SJCRH30 (cell line): ENCODE data around the gene ERO1B. TPM values are rescaled to one million over a fixed set of nuclear protein-coding genes. Genes with fewer than 3 reads are reported as not detected.

Source experiments
- DNase-seq, 2 experiments: peaks; one replicate each; pipeline ENCODE4 v3.0.0-alpha.2; 2015 to 2020
- H3K27ac ChIP-seq: fragments of 250-450 bp; sonication (Bioruptor Pico); 2 replicates; pipeline ENCODE4 v1.5.1; 2020; ENCODE audit warnings: mild to moderate bottlenecking, moderate library complexity
- H3K27me3 ChIP-seq: fragments of 250-450 bp; sonication (Bioruptor Pico); 2 replicates; pipeline ENCODE4 v1.5.1; 2020; ENCODE audit warnings: mild to moderate bottlenecking, moderate library complexity
- H3K36me3 ChIP-seq: fragments of 250-450 bp; sonication (Bioruptor Pico); 2 replicates; pipeline ENCODE4 v1.5.1; 2020; ENCODE audit warnings: mild to moderate bottlenecking, moderate library complexity
- H3K4me1 ChIP-seq: fragments of 250-450 bp; sonication (Bioruptor Pico); 2 replicates; pipeline ENCODE4 v1.5.1; 2020; ENCODE audit warnings: mild to moderate bottlenecking, moderate library complexity
- H3K4me3 ChIP-seq: fragments of 250-450 bp; sonication (Bioruptor Pico); 2 replicates; pipeline ENCODE4 v1.5.1; 2020; ENCODE audit warnings: mild to moderate bottlenecking, moderate library complexity
- H3K9me3 ChIP-seq: fragments of 250-450 bp; sonication (Bioruptor Pico); replicated peaks from 2 replicates; pipeline ENCODE4 v1.5.1; 2020; ENCODE audit warnings: mild to moderate bottlenecking, moderate library complexity
- total RNA-seq: library from RNA; depleted of rRNA; stranded (reverse); fragments of >200 nt; shearing (Covaris generic); gene quantifications from 2 replicates; pipeline ENCODE4 v1.2.3, GENCODE V29; 2014

ERO1B gene
- total RNA-seq, 1 experiment from 2014 or later = 3.6 TPM

DNA sequence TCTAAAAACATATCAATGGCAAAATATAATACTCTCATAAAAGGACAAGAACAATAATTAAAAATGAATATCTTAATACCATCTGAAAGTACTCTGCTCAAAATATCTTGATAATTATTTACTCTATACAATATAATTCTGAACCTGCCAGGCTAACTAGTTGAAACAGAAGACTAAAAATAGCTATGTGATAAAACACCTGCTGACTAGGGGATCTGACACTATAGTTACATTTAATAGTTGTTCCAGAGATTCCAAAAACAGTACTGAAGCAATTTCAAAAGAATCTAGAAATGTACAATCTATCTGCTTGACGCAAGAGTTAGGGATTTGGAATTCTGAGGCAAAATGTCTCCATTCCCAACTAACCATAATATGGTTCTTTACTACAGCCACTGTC, 30.2 kb downstream of the ERO1B start:
- DNase-seq = no peak
- no peaks in the 10 kb centered on the region for H3K4me1 ChIP-seq
- H3K27ac ChIP-seq = no peak overlapping the region
- no peaks in the 10 kb centered on the region for H3K27me3 ChIP-seq
- H3K4me3 ChIP-seq = no peak overlapping the region
- H3K36me3 ChIP-seq = no peaks in the 10 kb centered on the region
- H3K9me3 ChIP-seq = no peaks in the 10 kb centered on the region

DNA sequence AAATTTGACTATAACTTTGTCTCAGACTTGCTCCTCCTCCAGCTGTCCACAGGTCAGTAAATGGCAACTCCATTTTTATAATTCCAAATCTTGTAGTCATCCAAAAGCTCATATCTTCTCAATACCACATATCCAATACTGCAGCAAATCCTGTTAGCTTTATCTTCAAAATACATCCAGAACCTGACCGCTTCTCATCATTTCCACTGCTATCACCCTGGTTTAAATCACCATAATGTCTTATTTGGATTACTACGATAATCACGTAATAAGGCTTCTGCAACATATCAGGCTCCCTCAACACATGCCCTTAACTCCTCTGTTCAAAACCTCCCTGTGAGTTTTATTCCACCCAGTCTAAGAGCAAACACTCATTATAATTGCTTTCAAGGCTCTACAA, 34.5 kb downstream of the ERO1B start:
- Histone ChIP-seq H3K9me3 (no peaks in the 10 kb centered on the region), H3K4me3 (no peak overlapping the region), H3K27me3 (no peaks in the 10 kb centered on the region), H3K4me1 (no peaks in the 10 kb centered on the region), H3K27ac (no peak overlapping the region), H3K36me3 (no peaks in the 10 kb centered on the region)
- no peak for DNase-seq

DNA sequence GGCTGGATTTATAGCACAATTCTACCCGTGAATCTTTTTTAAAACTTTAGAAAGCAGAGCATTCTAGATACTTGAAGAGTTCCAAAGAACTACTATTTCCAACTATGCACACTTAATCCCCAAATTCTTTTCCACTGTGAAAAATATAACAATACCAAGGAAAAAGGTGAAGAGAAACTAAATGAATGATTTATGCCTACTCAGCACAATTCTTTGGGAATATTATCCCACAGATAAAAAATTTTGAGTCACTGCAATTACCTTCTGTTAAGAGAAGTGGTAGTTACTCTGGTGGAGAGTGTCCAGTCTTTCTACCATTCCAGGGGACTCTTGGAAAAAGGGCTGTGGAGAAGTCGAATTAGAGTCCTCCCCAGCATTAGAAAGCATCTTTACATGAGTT, 39.2 kb downstream of the ERO1B start:
- Histone ChIP-seq H3K4me1 (no peaks in the 10 kb centered on the region), H3K4me3 (no peak overlapping the region), H3K27ac (no peak overlapping the region), H3K27me3 (no peaks in the 10 kb centered on the region), H3K9me3 (no peaks in the 10 kb centered on the region), H3K36me3 (no peaks in the 10 kb centered on the region)
- no peak for DNase-seq

DNA sequence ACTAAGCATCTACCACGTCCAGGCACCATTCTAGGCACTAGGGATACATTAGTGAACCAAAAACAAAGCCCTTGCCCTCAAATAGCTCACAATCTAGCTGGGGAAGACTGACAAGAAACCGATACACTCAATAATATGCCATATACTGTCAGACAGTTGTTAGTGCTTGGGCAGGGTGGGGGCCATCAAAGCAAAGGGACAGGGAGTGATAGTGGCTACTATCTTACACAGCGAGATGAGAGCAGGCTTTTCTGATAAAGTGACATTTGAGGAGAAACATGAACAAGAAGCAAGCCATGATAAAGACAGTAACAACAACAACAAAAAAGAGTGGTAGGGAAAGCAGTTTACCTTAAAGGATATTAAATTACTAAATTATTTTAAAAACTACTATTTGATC, 41.1 kb downstream of the ERO1B start:
- Histone ChIP-seq H3K4me1 (no peaks in the 10 kb centered on the region), H3K27me3 (no peaks in the 10 kb centered on the region), H3K9me3 (no peaks in the 10 kb centered on the region), H3K36me3 (no peaks in the 10 kb centered on the region), H3K27ac (no peak overlapping the region), H3K4me3 (no peak overlapping the region)
- no peak for DNase-seq

DNA sequence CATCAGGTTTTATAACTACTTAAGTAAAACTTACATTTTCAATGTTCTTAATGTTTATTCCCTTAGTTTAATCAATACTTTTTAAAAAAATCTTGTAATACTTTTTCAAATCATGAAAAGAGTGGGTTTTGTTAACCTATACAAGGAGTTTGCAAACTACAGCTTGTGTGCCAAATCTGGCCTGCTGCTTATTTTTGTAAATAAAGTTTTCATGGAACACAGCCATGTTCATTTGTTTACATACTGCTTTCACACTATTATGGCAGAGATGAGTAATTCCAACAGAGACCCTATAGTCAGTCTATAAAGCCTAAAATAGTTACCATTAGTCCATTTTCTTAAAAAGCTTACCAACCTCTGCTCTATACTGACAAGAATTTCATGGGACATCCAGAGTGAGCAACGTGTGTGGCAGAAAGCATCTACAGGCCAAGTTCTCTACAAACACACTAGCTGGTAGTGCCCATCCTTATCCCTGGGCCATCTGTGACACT, 42.6 kb downstream of the ERO1B start:
- Histone ChIP-seq H3K4me3 (no peak overlapping the region), H3K36me3 (no peaks in the 10 kb centered on the region), H3K9me3 (no peaks in the 10 kb centered on the region), H3K27ac (no peak overlapping the region), H3K4me1 (no peaks in the 10 kb centered on the region), H3K27me3 (no peaks in the 10 kb centered on the region)
- no peak for DNase-seq

DNA sequence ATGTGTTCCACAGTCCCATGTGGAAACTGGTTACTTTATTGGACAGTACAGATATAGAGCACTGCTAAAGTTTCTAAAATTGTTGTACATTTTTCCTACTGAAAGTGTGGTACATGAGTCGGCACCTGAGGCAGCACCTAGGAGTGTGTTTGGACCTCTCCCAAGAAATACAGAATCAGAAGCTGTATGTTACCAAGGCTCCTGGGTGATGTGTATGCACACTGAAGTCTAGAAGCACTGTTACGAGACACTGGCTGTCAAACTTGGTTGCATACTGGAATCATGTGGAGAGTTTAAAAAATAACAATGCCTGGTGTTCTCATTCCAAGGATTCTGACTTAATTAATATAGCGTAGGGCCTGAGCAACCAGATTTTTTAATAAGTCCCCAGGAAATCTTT, 46.6 kb downstream of the ERO1B start:
- no peaks in the 10 kb centered on the region for H3K9me3 ChIP-seq
- no peak overlapping the region for H3K4me3 ChIP-seq

DNA sequence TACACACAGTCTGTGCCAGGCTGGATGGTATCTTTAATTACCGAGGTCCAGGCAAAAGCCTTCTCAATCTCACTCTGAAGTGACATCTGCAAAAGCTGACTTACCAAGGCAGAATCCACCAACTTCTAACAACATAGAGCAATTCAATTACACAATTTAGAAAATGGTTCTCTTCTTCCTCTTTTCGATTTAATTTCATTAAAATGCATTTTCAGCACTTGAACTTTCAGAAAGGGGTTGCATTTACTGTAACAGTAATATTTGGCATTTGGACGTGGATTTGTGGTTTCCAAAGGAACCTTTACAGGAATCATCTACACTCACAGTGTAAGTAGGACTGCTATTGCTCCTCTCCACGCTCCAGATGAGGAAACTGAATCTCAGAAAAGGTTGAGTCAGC, 53.3 kb downstream of the ERO1B start:
- Histone ChIP-seq H3K4me1 (no peaks in the 10 kb centered on the region), H3K9me3 (no peaks in the 10 kb centered on the region), H3K4me3 (no peak overlapping the region), H3K27ac (no peak overlapping the region), H3K27me3 (no peaks in the 10 kb centered on the region), H3K36me3 (no peaks in the 10 kb centered on the region)
- no peak for DNase-seq

More for the DNA sequence above, 46.6 kb downstream of the ERO1B start:
- H3K36me3 ChIP-seq = no peaks in the 10 kb centered on the region
- no peak for DNase-seq
- H3K27ac ChIP-seq = no peak overlapping the region
- no peaks in the 10 kb centered on the region for H3K4me1 ChIP-seq
- no peaks in the 10 kb centered on the region for H3K27me3 ChIP-seq

DNA sequence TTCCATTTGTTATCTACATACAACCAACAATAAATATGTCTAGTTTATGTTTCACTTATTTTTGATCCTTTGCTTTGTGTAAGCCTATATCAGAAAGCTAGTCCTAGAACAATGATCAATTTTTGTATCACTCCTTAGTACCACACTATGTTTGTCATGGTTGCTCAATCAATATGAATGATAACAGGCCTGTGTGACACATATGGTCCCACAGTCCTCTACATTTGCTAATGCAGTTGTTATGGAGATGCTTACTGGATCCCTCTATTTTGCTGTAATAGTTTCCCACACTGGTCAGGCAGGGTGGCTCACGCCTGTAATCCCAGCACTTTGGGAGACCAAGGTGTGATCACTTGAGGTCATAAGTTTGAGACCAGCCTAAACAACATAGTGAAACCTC, 59.1 kb downstream of the ERO1B start:
- Histone ChIP-seq H3K27me3 (no peaks in the 10 kb centered on the region), H3K9me3 (no peaks in the 10 kb centered on the region), H3K4me3 (no peak overlapping the region), H3K36me3 (no peaks in the 10 kb centered on the region), H3K4me1 (no peaks in the 10 kb centered on the region), H3K27ac (no peak overlapping the region)
- no peak for DNase-seq

DNA sequence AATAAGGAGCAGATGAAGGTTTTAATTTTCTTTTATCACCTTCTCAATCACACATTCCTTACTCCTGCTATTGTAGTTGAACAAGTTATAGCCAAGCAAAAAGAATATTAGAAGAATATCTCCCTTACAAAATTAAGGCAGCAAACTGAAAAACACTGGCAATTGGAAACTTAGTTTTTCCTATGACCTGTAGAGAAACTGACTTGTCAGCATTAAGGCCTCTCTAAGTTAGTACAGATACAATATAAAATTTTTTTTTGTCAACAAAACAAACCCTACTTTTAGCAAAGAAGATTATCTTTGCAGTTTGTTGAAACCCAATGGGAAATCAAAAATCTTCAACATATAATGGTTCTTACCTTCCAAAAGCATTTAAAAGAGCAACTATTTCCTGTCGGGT, 61.3 kb downstream of the ERO1B start:
- H3K9me3 ChIP-seq = no peaks in the 10 kb centered on the region
- no peaks in the 10 kb centered on the region for H3K36me3 ChIP-seq
- H3K4me3 ChIP-seq = no peak overlapping the region
- no peaks in the 10 kb centered on the region for H3K27me3 ChIP-seq
- H3K27ac ChIP-seq = no peak overlapping the region
- no peak for DNase-seq
- H3K4me1 ChIP-seq = no peaks in the 10 kb centered on the region

DNA sequence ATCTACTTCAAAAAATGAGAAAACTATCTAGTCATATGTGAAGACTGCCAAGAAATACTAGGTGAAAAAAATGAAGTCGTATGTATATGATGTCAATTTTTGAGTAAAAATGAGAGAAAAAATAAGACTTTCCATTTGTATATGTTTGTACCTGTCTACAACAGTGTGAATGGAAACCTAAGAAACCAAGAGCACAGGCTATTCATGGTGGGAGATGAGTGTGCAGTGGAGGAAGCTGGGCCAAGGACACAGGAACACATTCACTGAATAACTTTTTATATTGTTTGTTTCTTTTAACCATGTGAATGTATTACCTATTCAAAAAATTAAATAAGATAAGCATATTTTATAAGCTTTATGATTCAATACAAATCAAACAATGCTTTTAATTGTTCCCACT, 67.0 kb downstream of the ERO1B start:
- Histone ChIP-seq H3K27me3 (no peaks in the 10 kb centered on the region), H3K27ac (no peak overlapping the region), H3K4me3 (no peak overlapping the region), H3K36me3 (no peaks in the 10 kb centered on the region), H3K9me3 (no peaks in the 10 kb centered on the region), H3K4me1 (no peaks in the 10 kb centered on the region)
- DNase-seq = no peak

DNA sequence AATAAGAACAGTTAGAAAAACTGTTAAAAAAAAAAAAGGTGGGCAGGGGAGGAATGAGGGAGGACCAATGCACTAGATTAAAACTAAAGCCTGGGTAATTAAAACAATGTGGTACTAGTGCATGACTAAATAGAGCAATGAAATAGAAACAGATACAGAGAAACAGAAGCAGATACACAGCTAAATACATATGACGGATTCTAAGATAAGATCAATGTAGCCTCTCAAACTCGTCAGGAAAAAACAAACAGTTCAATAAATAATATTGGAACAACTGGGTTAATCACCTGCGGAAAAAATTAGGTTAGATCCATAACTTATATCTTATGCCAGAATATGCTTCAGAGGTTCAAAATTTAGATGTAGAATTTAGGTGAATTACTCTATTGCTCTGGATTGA, 68.2 kb downstream of the ERO1B start:
- H3K4me1 ChIP-seq = no peaks in the 10 kb centered on the region
- no peaks in the 10 kb centered on the region for H3K9me3 ChIP-seq
- no peaks in the 10 kb centered on the region for H3K36me3 ChIP-seq
- no peak overlapping the region for H3K27ac ChIP-seq
- H3K27me3 ChIP-seq = no peaks in the 10 kb centered on the region
- DNase-seq = no peak
- no peak overlapping the region for H3K4me3 ChIP-seq

DNA sequence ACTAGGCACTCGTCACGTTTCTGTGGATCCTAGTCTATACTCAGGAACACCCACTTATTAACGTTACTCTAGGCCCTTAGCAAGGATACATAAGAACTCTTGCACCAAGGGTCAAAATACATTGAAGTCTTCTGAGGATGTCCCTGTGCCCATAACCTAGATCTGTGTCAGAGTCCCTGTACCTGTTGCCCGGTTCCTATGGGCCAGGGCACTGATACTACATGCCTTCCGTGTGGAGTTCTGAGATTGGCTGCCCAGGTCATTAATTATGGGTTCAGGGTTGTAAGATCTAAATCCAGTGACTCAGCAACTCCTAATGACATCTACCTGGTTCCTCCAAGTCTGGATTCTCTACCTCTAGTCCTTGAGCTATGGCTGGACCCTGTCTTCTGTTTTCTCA, 69.9 kb downstream of the ERO1B start:
- Histone ChIP-seq H3K4me1 (no peaks in the 10 kb centered on the region), H3K4me3 (no peak overlapping the region), H3K9me3 (no peaks in the 10 kb centered on the region), H3K36me3 (no peaks in the 10 kb centered on the region), H3K27me3 (no peaks in the 10 kb centered on the region), H3K27ac (no peak overlapping the region)
- no peak for DNase-seq

DNA sequence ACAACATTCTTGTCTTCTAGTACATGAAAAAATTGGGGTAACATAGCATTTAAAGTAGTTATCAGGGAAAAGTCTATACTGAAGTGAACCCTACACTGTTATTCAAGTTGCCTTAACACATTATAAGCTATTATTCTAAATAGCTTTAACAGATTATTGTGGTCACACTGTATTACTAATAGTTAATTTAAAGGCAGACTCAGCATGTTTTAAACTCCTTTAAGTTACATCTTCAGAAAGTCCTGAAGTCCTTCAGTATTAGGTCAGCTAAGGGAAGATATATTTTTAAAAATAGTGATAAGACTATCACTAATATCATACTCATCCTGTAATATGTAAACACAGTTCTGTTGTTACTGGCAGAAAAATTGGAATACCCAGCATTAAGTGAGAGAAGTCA, 72.0 kb downstream of the ERO1B start:
- Histone ChIP-seq H3K9me3 (no peaks in the 10 kb centered on the region), H3K27ac (no peak overlapping the region), H3K27me3 (no peaks in the 10 kb centered on the region), H3K4me1 (no peaks in the 10 kb centered on the region), H3K36me3 (no peaks in the 10 kb centered on the region; the same call in 1 of the 2 replicates), H3K4me3 (no peak overlapping the region)
- DNase-seq = no peak

DNA sequence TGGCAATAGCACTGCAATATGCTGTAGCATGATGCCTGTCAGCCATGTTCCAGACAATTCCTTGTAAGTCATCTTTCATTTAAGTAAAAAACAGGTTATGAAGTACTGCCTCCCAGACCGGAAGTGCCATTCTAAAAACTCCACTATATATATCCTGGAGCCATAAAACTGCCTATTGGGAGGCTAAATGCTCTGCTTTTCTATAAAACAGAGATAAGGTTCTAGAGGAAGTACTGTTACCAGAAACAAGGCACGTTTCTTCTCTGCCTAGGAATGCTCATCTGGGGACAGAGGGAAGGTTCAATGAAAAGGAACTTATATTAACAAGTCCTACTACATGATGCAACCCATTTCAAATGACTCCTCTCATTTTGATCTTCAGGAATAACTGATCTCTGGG, 72.6 kb downstream of the ERO1B start:
- Histone ChIP-seq H3K4me1 (no peaks in the 10 kb centered on the region), H3K36me3 (no peaks in the 10 kb centered on the region; the same call in 1 of the 2 replicates), H3K27me3 (no peaks in the 10 kb centered on the region), H3K4me3 (no peak overlapping the region), H3K9me3 (no peaks in the 10 kb centered on the region), H3K27ac (no peak overlapping the region)
- DNase-seq = no peak

DNA sequence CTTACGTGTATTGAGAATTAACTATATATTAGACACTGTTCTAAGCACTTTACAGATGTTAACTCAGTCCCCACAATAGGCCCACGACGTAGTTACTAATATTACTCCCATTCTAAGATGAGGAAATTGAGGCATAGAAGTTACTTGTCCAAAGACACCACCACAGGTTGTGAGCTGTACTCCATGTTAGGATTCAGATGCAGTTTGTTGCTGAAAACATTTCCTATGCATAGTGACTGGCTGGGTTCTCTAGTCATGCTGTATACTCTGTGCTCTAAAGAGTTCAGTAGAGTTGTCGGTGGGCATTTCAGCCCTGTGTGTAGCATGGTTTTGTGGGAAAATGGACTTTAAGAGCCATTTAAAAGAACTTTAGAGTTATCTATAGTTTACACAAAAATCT, 74.2 kb downstream of the ERO1B start:
- H3K9me3 ChIP-seq = no peaks in the 10 kb centered on the region
- no peaks in the 10 kb centered on the region for H3K27me3 ChIP-seq
- no peak overlapping the region for H3K27ac ChIP-seq
- no peak overlapping the region for H3K4me3 ChIP-seq
- DNase-seq = no peak
- H3K4me1 ChIP-seq = no peaks in the 10 kb centered on the region
- no peaks in the 10 kb centered on the region; the same call in 1 of the 2 replicates for H3K36me3 ChIP-seq

DNA sequence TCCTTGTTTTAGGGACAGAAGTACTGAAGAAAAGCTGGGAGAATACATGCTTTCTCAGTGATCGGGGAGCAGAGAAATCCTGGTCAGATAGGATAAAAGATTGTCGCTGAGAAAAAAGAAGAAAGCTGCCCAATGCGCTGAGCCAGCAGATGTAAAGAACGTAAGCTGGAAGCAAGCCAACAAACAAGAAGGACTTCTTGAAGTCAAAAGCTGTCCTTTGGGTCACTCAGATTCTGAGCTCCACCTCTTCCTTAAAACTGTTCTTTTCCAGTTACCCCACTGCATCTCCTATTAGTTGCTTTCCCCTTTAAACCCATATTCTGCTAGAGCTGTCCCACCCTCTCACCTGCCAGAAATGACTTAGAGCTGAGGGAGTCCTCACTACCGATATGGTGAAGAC, 74.6 kb downstream of the ERO1B start:
- H3K27ac ChIP-seq = no peak overlapping the region
- H3K4me1 ChIP-seq = no peaks in the 10 kb centered on the region
- no peak for DNase-seq
- no peaks in the 10 kb centered on the region for H3K9me3 ChIP-seq
- no peak overlapping the region for H3K4me3 ChIP-seq
- no peaks in the 10 kb centered on the region for H3K27me3 ChIP-seq
- no peaks in the 10 kb centered on the region; the same call in 1 of the 2 replicates for H3K36me3 ChIP-seq

DNA sequence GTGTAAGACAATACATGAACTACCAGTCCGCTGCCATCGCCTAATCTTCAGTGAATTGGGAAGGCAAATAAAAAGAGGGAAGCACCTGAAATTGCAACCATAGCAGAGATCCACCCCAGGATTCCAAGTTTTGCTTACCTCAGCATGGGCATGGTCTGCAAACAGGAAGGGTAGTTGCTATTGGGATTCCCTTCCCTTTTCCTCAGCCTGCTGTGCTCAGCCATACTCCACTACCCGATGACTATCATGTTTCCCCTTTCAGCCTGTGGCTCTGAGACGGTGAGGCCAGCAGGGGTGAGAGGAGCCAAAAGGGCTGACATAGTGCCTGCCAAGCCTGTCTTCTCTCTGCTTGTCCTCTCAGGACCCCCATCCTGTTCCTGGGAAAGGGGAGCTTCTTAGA, 75.2 kb downstream of the ERO1B start:
- H3K9me3 ChIP-seq = no peaks in the 10 kb centered on the region
- no peak for DNase-seq
- no peak overlapping the region for H3K4me3 ChIP-seq
- no peaks in the 10 kb centered on the region for H3K4me1 ChIP-seq
- H3K27ac ChIP-seq = no peak overlapping the region
- H3K27me3 ChIP-seq = no peaks in the 10 kb centered on the region
- H3K36me3 ChIP-seq = no peaks in the 10 kb centered on the region; the same call in 1 of the 2 replicates
